Neural crest cell (in vitro differentiated cells): ENCODE results near the gene HS3ST3B1. TPM values are rescaled to one million over a fixed set of nuclear protein-coding genes. Genes with fewer than 3 reads are reported as not detected.

Source experiments
- DNase-seq: peaks from one replicate; pipeline ENCODE4 v3.0.0; 2021; ENCODE audit warnings: low read depth, mixed read lengths, low spot score
- H3K27ac Mint-ChIP-seq: one replicate; pipeline ENCODE4 v1.8.0; 2021; ENCODE audit warnings: mild to moderate bottlenecking, mixed read lengths; ENCODE audit not compliant: unreplicated experiment
- H3K27me3 Mint-ChIP-seq: 2 replicates; pipeline ENCODE4 v1.8.0; 2021; ENCODE audit warnings: low read depth, mild to moderate bottlenecking, mixed read lengths
- H3K36me3 Mint-ChIP-seq: 2 replicates; pipeline ENCODE4 v1.8.0; 2021; ENCODE audit warnings: low read depth, mild to moderate bottlenecking, mixed read lengths
- H3K4me1 Mint-ChIP-seq: 2 replicates; pipeline ENCODE4 v1.8.0; 2021; ENCODE audit warnings: mixed read lengths
- H3K4me3 Mint-ChIP-seq: one replicate; pipeline ENCODE4 v1.8.0; 2021; ENCODE audit warnings: mild to moderate bottlenecking, mixed read lengths
- H3K9me3 Mint-ChIP-seq: 2 replicates; pipeline ENCODE4 v1.8.0; 2021; ENCODE audit warnings: mixed read lengths
- total RNA-seq: library from RNA; stranded (reverse); gene quantifications from 2 replicates; pipeline ENCODE4 v1.2.1, GENCODE V29; 2021
- TF ChIP-seq, protein P1 (sequence below): fragments of 200-600 bp; sonication (generic); conservative IDR thresholded peaks from 2 replicates; pipeline ENCODE4 v1.5.0; 2021; ENCODE audit warnings: antibody characterized with exemption, mild to moderate bottlenecking

The HS3ST3B1 gene
- total RNA-seq, 1 donor from 2014 or later: 58.3 TPM

DNA sequence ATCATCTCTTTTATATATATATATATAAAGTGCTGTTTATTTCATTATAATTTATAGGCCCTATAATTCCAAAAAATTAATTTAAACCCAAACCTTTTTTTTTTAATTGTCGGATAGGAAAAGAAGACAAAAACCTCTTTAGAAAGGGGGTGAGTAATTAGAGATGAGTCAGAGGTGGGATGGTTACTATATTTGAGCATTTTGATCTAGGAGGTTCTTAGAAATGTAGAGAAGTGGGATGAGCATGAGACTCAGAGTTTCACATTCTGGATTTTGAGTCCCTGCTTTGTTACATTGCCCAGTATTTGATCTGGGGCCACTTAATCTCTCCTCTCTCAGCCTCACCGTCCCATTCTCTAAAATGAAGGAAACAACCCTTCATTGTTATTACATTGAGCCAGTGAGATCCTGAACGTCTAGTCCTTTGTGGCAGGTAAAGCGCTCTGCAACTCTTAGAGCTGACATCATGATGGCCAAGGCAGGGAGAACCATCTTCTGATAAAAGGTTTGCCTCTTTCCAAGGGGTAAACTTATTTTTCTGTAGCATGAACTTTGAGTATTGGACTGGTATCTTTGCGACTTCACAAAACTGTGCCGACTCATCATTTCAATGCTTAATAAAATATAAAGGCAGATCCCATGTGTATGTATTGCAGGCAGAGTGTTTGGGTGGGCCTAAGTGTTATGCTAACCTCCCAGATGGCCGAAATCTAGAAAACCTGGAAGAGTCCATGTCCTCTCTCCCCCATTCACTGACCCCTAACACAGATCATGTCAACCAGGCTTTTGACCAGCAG lies 21.3 kb downstream of the HS3ST3B1 start:
- H3K4me1 Mint-ChIP-seq: peaks cover 78% of the 10 kb centered on the region
- peaks cover 4% of the 10 kb centered on the region for H3K9me3 Mint-ChIP-seq
- DNase-seq: no peak
- TF ChIP-seq, protein P1, sequence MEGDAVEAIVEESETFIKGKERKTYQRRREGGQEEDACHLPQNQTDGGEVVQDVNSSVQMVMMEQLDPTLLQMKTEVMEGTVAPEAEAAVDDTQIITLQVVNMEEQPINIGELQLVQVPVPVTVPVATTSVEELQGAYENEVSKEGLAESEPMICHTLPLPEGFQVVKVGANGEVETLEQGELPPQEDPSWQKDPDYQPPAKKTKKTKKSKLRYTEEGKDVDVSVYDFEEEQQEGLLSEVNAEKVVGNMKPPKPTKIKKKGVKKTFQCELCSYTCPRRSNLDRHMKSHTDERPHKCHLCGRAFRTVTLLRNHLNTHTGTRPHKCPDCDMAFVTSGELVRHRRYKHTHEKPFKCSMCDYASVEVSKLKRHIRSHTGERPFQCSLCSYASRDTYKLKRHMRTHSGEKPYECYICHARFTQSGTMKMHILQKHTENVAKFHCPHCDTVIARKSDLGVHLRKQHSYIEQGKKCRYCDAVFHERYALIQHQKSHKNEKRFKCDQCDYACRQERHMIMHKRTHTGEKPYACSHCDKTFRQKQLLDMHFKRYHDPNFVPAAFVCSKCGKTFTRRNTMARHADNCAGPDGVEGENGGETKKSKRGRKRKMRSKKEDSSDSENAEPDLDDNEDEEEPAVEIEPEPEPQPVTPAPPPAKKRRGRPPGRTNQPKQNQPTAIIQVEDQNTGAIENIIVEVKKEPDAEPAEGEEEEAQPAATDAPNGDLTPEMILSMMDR: no peak
- H3K4me3 Mint-ChIP-seq: peak overlapping the region; percentile 27
- no peaks in the 10 kb centered on the region for H3K27me3 Mint-ChIP-seq
- H3K27ac Mint-ChIP-seq: peak overlapping the region; percentile 21
- peaks cover 6% of the 10 kb centered on the region for H3K36me3 Mint-ChIP-seq

DNA sequence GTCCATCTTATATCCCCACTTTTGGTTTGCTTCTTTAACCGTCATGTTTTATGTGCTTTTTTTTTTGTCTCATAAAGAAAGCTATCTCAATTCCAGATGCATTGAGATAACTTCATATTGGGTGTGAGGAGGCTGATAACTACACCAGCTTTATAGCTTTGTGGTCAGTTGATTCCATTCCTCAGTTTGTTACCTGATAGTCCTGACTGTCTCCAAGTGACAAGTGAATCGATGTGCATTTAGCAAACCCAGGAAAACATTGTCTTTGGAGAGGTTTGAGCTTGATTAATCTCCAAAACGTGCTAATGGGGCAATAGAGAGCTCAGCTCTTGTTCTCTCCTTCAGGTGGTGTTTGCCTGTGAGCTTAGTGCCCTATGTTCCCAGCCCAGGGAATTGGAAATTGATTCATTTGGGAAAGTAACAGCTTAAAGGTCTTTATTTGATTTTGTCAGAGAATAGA lies 22.7 kb downstream of the HS3ST3B1 start:
- no peak for DNase-seq
- Mint-ChIP-seq H3K36me3 (peaks cover 9% of the 10 kb centered on the region), H3K4me1 (peaks cover 78% of the 10 kb centered on the region), H3K27me3 (no peaks in the 10 kb centered on the region), H3K27ac (no peak overlapping the region), H3K9me3 (peaks cover 4% of the 10 kb centered on the region), H3K4me3 (no peak overlapping the region)
- TF ChIP-seq, protein P1: no peak

- H3K4me1 Mint-ChIP-seq: peaks cover 78% of the 10 kb centered on the region
- H3K27ac Mint-ChIP-seq: no peak overlapping the region
- H3K9me3 Mint-ChIP-seq: peaks cover 4% of the 10 kb centered on the region
- DNase-seq: no peak
- peak overlapping the region; percentile 3 for H3K4me3 Mint-ChIP-seq
- peaks cover 9% of the 10 kb centered on the region for H3K36me3 Mint-ChIP-seq
- no peaks in the 10 kb centered on the region for H3K27me3 Mint-ChIP-seq
- TF ChIP-seq, protein P1: no peak
These were observed 24.8 kb downstream of the HS3ST3B1 start for GRCh38 chr17:14325618-14326167.

DNA sequence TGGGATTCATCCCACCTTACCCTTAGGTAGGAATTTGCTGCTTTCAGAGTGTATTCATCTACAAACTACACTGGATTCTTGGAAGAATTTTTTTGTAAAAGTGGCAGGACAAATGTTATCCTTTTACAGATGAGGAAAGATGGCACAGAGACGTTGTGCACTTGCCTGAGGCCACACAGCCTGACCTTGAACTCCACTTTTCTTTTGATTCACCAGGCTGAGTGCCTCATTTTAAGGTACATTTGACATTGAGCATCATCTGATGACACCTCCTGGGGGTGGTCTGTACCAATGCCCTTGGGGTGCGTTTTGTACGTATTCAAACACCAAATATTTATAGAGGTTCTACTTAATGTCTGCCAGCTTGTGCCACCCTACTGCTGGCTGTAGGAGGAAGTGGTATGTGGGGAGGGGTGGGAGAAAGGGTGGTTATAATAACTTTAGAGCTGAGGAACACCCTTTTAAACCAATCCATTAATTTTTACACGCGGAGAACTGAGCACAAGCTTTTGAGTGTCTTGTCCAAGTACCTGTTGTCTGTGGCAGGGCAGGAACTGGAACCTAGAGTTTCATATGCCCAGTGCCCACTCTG lies 29.1 kb downstream of the HS3ST3B1 start:
- no peaks in the 10 kb centered on the region for H3K27me3 Mint-ChIP-seq
- TF ChIP-seq, protein P1: no peak
- peaks cover 6% of the 10 kb centered on the region for H3K9me3 Mint-ChIP-seq
- peak overlapping the region; percentile 86 for H3K27ac Mint-ChIP-seq
- DNase-seq: no peak
- peaks cover 81% of the 10 kb centered on the region for H3K4me1 Mint-ChIP-seq
- peak overlapping the region; percentile 77 for H3K4me3 Mint-ChIP-seq
- peaks cover 12% of the 10 kb centered on the region for H3K36me3 Mint-ChIP-seq

DNA sequence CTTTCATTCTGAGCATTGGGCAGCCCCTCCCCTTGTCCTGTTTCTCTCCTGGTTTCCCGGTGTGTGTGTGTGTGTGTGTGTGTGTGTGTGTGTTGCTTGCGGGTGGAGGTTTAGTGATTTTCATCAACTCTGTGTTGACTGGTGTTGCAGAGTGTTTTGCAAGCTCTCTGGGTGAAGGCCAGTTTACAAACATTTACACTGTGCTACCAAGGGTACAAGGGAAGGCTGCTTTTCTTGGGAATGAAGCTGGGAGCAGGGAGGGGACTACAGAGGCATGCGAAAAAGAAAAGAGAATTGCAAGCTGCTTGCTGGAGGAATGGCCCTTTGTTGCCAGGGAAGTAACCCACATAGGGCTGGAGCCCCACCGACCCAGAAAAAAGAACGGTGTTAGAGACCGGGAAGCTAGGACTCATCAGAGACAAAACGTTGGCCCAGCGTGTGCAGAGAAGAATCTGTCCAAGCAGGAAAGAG lies 29.6 kb downstream of the HS3ST3B1 start:
- peaks cover 6% of the 10 kb centered on the region for H3K9me3 Mint-ChIP-seq
- no peaks in the 10 kb centered on the region for H3K27me3 Mint-ChIP-seq
- no peak for DNase-seq
- TF ChIP-seq, protein P1: no peak
- peaks cover 83% of the 10 kb centered on the region for H3K4me1 Mint-ChIP-seq
- H3K27ac Mint-ChIP-seq: peak overlapping the region; percentile 86
- H3K4me3 Mint-ChIP-seq: peak overlapping the region; percentile 77
- H3K36me3 Mint-ChIP-seq: peaks cover 12% of the 10 kb centered on the region
